Astrocyte (in vitro differentiated cells and primary cell): ENCODE data around the gene TGM1. TPM values are rescaled to one million over a fixed set of nuclear protein-coding genes. Genes with fewer than 3 reads are reported as not detected.

Experiments
- DNase-seq: peaks from one replicate; pipeline ENCODE4 v3.0.0-alpha.2; 2010; ENCODE audit warnings: low read depth
- FAIRE-seq: peaks from 2 replicates; lab custom pipeline; 2011; peaks lifted over from hg19 to GRCh38; lab: Jason Lieb, UNC
- H2AFZ ChIP-seq: 2 replicates; pipeline ENCODE4 v1.6.0; 2012; ENCODE audit warnings: low read depth, low read length, inconsistent platforms
- H3K27ac ChIP-seq: 2 replicates; pipeline ENCODE4 v1.5.1; 2011; ENCODE audit warnings: low read depth, low read length, inconsistent platforms
- H3K27me3 ChIP-seq: 2 replicates; pipeline ENCODE4 v1.6.0; 2011; ENCODE audit warnings: low read length, inconsistent platforms; ENCODE audit not compliant: insufficient read depth
- H3K36me3 ChIP-seq: 2 replicates; pipeline ENCODE4 v1.5.1; 2011; ENCODE audit warnings: low read length, inconsistent platforms; ENCODE audit not compliant: insufficient read depth
- H3K4me1 ChIP-seq: 2 replicates; pipeline ENCODE4 v1.5.1; 2011; ENCODE audit warnings: low read length, inconsistent platforms; ENCODE audit not compliant: insufficient read depth
- H3K4me2 ChIP-seq: 2 replicates; pipeline ENCODE4 v1.6.0; 2012; ENCODE audit warnings: low read length, inconsistent platforms
- H3K4me3 ChIP-seq: 2 replicates; pipeline ENCODE4 v1.5.1; 2011; ENCODE audit warnings: low read depth, mild to moderate bottlenecking, low read length, inconsistent platforms; ENCODE audit not compliant: insufficient read depth
- H3K79me2 ChIP-seq: 2 replicates; pipeline ENCODE4 v1.6.0; 2012; ENCODE audit warnings: mild to moderate bottlenecking, low read length, inconsistent platforms; ENCODE audit not compliant: insufficient read depth
- H3K9ac ChIP-seq: 2 replicates; pipeline ENCODE4 v1.6.0; 2012; ENCODE audit warnings: mild to moderate bottlenecking, low read length, inconsistent platforms
- H3K9me3 ChIP-seq: 2 replicates; pipeline ENCODE4 v1.5.1; 2012; ENCODE audit warnings: low read depth, mild to moderate bottlenecking, low read length, inconsistent platforms; ENCODE audit not compliant: insufficient read depth
- H4K20me1 ChIP-seq: 2 replicates; pipeline ENCODE4 v1.6.0; 2012; ENCODE audit warnings: low read length, inconsistent platforms; ENCODE audit not compliant: insufficient read depth
- H3K27ac Mint-ChIP-seq: one replicate; pipeline ENCODE4 v1.8.0; 2021; ENCODE audit warnings: mild to moderate bottlenecking, mixed read lengths; ENCODE audit not compliant: unreplicated experiment
- H3K27me3 Mint-ChIP-seq: one replicate; pipeline ENCODE4 v1.8.0; 2021; ENCODE audit warnings: low read depth, mixed read lengths; ENCODE audit not compliant: unreplicated experiment
- H3K36me3 Mint-ChIP-seq: one replicate; pipeline ENCODE4 v1.8.0; 2021; ENCODE audit warnings: low read depth, mixed read lengths; ENCODE audit not compliant: unreplicated experiment
- H3K4me1 Mint-ChIP-seq: one replicate; pipeline ENCODE4 v1.8.0; 2021; ENCODE audit warnings: low read depth, mixed read lengths; ENCODE audit not compliant: unreplicated experiment
- H3K4me3 Mint-ChIP-seq: one replicate; pipeline ENCODE4 v1.8.0; 2021; ENCODE audit warnings: mild to moderate bottlenecking, moderate library complexity, mixed read lengths; ENCODE audit not compliant: unreplicated experiment
- H3K9me3 Mint-ChIP-seq: one replicate; pipeline ENCODE4 v1.8.0; 2021; ENCODE audit warnings: mild to moderate bottlenecking, mixed read lengths; ENCODE audit not compliant: unreplicated experiment
- CTCF ChIP-seq: IDR thresholded peaks from 2 replicates; pipeline ENCODE4 v1.5.1; 2011; ENCODE audit warnings: low read depth, mild to moderate bottlenecking, inconsistent platforms, low read length, moderate library complexity; ENCODE audit not compliant: insufficient read depth
- EZH2 ChIP-seq: IDR thresholded peaks from 2 replicates; pipeline ENCODE4 v1.6.1; 2012; ENCODE audit warnings: mild to moderate bottlenecking, low read length, inconsistent platforms; ENCODE audit not compliant: insufficient read depth
- total RNA-seq: library from RNA; stranded (reverse); gene quantifications from 2 replicates; pipeline ENCODE4 v1.2.1, GENCODE V29; 2021

Gene TGM1
- total RNA-seq, 1 donor from 2014 or later = 3.8 TPM

GRCh38 chr14:24237463-24237955 is 25.5 kb downstream of the TGM1 start:
- no peak overlapping the region for H2AFZ ChIP-seq
- peaks cover 38% of the 10 kb centered on the region for H3K4me1 ChIP-seq
- no peak overlapping the region for H3K4me3 ChIP-seq
- no peak overlapping the region for H3K27ac ChIP-seq
- Mint-ChIP-seq H3K27ac (peak overlapping the region; percentile 53), H3K9me3 (no peaks in the 10 kb centered on the region), H3K36me3 (peaks cover 39% of the 10 kb centered on the region), H3K4me1 (peaks cover 50% of the 10 kb centered on the region), H3K4me3 (peak overlapping the region; percentile 63), H3K27me3 (no peaks in the 10 kb centered on the region)
- H3K4me2 ChIP-seq = no peak overlapping the region
- no peak overlapping the region for H3K9ac ChIP-seq
- H3K36me3 ChIP-seq = peaks cover 52% of the 10 kb centered on the region
- no peaks in the 10 kb centered on the region for H3K27me3 ChIP-seq
- DNase-seq (no peak), FAIRE-seq (no peak)
- TF ChIP-seq EZH2 (no peak), CTCF (no peak)
- peaks cover 77% of the 10 kb centered on the region for H3K79me2 ChIP-seq
- H4K20me1 ChIP-seq = peaks cover 26% of the 10 kb centered on the region
- H3K9me3 ChIP-seq = no peaks in the 10 kb centered on the region

- Histone ChIP-seq H3K4me3 (no peak overlapping the region), H3K79me2 (peaks cover 79% of the 10 kb centered on the region), H3K27me3 (no peaks in the 10 kb centered on the region), H4K20me1 (peaks cover 24% of the 10 kb centered on the region), H3K4me1 (peaks cover 38% of the 10 kb centered on the region), H2AFZ (no peak overlapping the region), H3K9me3 (no peaks in the 10 kb centered on the region), H3K27ac (no peak overlapping the region), H3K4me2 (no peak overlapping the region), H3K36me3 (peaks cover 52% of the 10 kb centered on the region), H3K9ac (no peak overlapping the region)
- DNase-seq = no peak
- Mint-ChIP-seq H3K4me3 (no peak overlapping the region), H3K4me1 (peaks cover 50% of the 10 kb centered on the region), H3K9me3 (no peaks in the 10 kb centered on the region), H3K27ac (peak overlapping the region; percentile 53), H3K27me3 (no peaks in the 10 kb centered on the region), H3K36me3 (peaks cover 39% of the 10 kb centered on the region)
- FAIRE-seq = no peak
- TF ChIP-seq EZH2 (no peak), CTCF (no peak)
Measured at GRCh38 chr14:24236689-24237462, 26.1 kb downstream of the TGM1 start.
